Midbrain (tissue), 1 donor: ENCODE data around the gene SLC2A8.
A peak's percentile ranks its signal among the peaks of the same experiment; 100 is the strongest.

Experiments
- DNase-seq: peaks from one replicate; lab custom pipeline; 2025; lab: John Stamatoyannopoulos, UW

Gene SLC2A8

DNA sequence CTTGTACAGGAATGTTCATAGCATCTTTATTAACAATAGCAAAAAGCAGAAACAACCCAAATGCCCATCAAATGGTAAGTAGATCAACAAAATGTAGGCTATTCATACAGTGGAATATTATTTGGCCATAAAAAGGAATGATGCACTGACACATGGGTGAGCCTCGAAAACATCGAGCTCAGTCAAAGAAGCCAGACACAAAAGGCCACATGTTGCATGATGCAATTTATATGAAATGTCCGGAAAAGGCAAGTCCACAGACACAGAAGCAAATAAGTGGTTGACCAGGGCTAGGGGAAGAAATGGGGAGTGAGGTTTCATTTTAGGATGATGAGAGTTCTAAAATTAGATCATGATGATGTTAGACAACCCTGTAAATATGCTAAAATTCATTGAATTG is 16.5 kb upstream of the SLC2A8 start:
- DNase-seq = no peak

DNA sequence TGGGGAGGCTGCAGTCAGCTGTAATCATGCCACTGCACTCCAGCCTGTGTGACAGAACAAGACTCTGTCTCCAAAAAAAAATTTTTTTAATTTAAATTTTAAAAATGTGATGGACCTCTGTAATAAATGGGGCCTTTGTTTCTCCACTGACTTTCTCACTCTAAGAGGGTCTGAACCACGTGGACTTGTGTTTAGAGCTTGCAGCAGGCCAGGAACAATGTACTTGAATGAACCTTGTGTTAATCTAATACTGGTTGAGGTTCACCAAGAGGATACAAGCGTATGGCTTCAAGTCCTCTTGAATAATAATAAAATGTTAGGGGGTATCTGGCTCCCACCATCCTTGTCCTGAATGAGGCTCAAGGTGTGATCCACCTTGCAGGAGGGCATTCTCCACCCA is 14.4 kb upstream of the SLC2A8 start:
- DNase-seq = no peak

GRCh38 chr9:127384016-127384730 is 12.8 kb upstream of the SLC2A8 start:
- DNase-seq = no peak

- no peak for DNase-seq
Measured at GRCh38 chr9:127384901-127385300, 12.1 kb upstream of the SLC2A8 start.

DNA sequence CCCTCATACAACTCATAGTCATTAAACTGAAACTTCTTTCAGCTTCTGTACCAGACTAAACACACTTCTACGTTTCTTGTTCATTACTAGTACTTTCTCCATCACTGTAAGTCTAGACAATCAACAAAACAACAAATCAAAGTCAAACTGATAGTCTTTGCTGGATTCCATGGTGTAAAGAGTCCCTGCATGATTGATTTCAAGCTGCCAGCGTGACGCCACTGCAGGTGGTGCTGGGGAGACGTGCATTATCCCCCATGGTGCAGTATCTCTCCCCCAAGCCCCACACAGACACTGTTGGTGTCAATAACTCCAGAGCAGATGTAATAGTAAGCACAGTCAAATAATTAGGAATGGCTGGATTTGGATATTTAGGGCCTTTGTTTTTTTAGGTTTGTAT is 10.7 kb upstream of the SLC2A8 start:
- no peak for DNase-seq

GRCh38 chr9:127386981-127387380 is 10.0 kb upstream of the SLC2A8 start:
- no peak for DNase-seq

- peak; percentile 22 for DNase-seq
Measured at GRCh38 chr9:127388037-127388855, 8.7 kb upstream of the SLC2A8 start.

DNA sequence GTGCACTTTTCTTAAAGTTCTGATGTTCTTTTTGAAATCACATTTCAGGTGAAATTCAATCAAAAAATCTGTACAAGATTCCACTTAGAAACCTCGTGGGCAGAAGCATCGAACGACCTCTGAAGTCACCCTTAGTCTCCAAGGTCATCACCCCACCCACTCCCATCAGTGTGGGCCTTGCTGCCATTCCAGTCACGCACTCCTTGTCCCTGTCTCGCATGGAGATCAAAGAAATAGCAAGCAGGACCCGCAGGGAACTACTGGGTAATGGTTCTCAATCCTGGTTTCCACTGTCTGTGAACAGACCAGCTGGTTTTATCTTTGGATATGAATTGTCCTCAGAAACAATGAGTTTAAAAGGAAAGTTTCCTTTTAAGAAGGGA is 8.1 kb upstream of the SLC2A8 start:
- DNase-seq = no peak

- DNase-seq = no peak
Measured at GRCh38 chr9:127389381-127390247, 7.4 kb upstream of the SLC2A8 start.

- no peak for DNase-seq
Measured at GRCh38 chr9:127390248-127390545, 6.8 kb upstream of the SLC2A8 start.

GRCh38 chr9:127390563-127390962 is 6.4 kb upstream of the SLC2A8 start:
- DNase-seq = no peak

- DNase-seq = no peak
Measured at GRCh38 chr9:127392166-127392565, 4.8 kb upstream of the SLC2A8 start.

DNA sequence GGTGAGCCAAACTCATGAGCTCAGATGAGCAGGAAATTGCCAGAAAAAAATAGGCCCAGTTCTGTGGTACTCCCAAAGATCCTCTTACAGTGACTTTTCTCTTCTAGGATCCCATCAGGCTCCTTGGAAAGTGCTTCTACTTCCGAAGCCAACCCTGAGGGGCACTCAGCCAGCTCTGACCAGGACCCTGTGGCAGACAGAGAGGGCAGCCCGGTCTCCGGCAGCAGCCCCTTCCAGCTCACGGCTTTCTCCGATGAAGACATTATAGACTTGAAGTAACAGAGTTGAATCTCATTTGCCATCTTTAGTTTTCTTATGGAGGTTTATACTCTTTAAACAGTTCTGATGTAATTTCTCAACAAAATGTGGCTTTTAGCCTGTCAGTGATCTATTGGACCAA is 4.0 kb upstream of the SLC2A8 start:
- DNase-seq = no peak

DNA sequence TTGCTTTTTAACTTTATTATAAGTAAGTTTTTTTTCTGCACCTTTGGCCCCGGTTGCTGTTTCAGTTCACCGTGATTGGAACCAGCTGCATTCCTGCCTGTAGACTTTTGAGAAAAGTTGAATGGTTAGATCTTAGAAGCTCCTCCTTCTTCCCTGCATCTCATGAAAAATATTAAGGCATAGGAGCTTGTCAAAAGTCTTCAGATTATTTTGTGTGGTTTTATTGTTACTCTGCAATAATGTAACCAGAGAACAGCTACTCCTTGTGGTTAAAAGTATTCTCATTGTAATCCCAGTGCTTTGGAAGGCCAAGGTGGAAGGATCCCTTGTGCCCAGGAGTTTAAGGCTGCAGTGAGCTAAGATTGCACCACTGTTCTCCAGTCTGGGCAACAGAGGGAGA is 3.3 kb upstream of the SLC2A8 start:
- no peak for DNase-seq

- DNase-seq = no peak
Measured at GRCh38 chr9:127395497-127396252, 1.3 kb upstream of the SLC2A8 start.

DNA sequence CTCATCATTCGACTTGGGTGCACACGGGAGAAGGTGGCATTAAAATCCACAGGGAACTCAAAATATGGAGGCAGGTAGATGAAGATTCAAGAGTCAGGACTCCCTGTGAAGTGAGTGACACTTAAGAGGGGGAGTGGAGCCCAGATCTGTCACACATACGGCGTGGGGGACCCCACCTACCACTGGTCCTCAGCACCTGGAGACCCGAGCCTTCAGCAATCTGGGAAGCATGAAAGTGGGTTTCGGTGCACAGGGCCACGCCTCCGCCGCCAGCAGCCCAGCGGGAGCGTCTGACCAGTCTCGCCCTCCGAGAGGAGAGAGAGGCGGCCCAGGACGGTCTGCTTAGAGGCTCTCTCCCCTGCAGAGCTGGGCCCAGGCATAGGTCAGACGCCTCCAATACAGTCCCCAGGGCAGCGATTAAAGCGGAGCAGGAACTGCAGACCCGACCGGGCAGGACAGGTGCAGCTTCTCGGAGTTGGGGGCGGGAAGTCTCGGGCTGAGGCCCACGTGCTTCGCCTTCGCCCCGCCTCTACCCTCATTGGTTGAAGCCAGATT is 639 bp upstream of the SLC2A8 start:
- no peak for DNase-seq

DNA sequence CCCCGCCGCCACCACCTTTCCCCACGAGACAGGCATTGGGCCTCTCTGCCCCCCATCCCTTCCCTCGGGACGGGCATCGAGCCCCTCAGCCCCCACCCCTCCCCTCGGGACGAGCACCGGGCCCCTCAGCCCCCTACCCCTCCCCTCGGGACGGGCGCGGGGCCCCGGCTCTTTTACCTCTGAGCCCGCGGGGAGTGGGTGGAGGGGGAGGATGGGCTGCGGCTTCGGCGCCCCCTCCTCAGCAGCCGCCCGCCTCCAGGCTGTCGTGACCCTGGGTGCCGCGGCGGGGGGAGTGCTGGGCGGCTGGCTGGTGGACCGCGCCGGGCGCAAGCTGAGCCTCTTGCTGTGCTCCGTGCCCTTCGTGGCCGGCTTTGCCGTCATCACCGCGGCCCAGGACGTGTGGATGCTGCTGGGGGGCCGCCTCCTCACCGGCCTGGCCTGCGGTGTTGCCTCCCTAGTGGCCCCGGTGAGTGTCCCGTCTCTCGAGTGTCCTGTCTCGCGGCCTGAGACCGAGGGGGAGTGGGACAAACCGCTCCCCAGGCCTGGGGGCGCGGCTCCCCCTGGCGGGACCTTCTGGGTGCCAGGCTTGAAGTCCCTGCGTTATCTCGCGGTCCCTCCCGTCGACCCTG is 791 bp downstream of the SLC2A8 start:
- peak; percentile 16 for DNase-seq

- DNase-seq = no peak
Measured at GRCh38 chr9:127398275-127398647, 1.3 kb downstream of the SLC2A8 start.

DNA sequence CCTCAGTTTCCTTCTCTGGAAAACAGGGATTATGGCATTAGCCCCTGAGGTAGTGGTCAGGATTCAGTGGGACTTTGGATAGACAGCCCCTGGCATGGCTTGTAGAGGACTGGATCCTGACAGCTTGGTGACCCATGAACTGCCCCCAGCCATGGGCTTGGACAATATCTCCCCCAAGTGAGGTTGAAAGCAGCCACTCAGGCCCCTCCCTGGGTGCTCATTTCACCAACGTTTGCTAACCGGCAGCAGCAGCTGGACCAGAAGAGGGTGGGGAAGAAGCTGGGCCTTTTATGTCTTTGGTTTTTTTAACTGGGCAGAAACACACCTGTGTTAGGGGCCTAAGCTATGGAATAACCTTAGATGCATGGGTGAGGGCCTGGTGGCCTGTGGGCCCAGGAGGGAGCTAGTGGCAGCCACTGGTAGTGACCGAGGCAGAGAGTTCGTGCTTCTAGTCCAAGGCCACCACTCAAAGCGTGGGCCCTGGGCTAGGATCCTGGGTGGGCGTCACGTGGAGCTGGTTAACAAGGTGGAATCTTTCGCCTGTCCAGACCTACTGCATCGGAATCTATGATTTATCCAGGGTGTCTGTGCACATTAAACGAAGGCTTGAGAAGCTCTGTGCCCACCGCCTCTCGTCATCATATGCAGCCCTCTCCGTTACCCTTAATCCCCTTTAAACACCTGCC is 1.9 kb downstream of the SLC2A8 start:
- no peak for DNase-seq

DNA sequence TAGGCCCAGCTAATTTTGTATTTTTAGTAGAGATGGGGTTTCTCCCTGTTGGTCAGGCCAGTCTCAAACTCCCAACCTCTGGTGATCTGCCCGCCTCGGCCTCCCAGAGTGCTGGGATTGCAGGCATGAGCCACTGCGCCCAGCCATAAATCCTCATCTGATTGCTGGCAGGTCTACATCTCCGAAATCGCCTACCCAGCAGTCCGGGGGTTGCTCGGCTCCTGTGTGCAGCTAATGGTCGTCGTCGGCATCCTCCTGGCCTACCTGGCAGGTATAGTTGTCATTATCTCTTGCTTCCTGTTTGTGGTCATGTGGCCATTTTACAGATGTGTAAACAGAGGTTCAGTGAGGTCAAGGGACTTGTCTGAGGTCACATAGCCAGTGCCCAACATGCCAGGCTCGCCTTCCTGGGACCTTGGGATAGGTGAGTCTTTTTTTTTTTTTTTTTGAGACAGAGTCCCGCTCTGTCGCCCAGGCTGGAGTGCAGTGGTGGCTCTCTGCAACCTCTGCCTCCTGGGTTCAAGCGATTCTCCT is 2.8 kb downstream of the SLC2A8 start:
- no peak for DNase-seq
